H1 (cell line): ENCODE results near the gene CYP26A1. TPM values are rescaled to one million over a fixed set of nuclear protein-coding genes. Genes with fewer than 3 reads are reported as not detected.
A peak's percentile ranks its signal among the peaks of the same experiment; 100 is the strongest.

Experiments
- CTCF ChIA-PET: fragments of 300-600 bp; sonication (Branson Sonifier 250); formaldehyde crosslinking; loops from one replicate; lab custom pipeline; 2021; ENCODE audit not compliant: partially characterized antibody; lab: Charles Lee
- POLR2A ChIA-PET: fragments of 300-600 bp; sonication (Branson Sonifier 250); formaldehyde crosslinking; loops from one replicate; lab custom pipeline; 2021; ENCODE audit warnings: inconsistent platforms; ENCODE audit not compliant: partially characterized antibody; lab: Charles Lee
- DNase-seq, 2 experiments: peaks; one replicate each; pipeline versions ENCODE4 v3.0.0 to v3.0.0-alpha.2; 2010 to 2022; ENCODE audit warnings: low spot score in 2 of 2, low read depth in 1 of 2, mixed read lengths in 1 of 2
- FAIRE-seq: peaks from 2 replicates; lab custom pipeline; 2011; peaks lifted over from hg19 to GRCh38; lab: Jason Lieb, UNC
- H2AFZ ChIP-seq: 2 replicates; pipeline ENCODE4 v1.8.1; 2012; ENCODE audit warnings: low read length, inconsistent platforms
- H2AK5ac ChIP-seq: 2 replicates; pipeline ENCODE4 v1.6.1; 2013; ENCODE audit warnings: low read depth, low read length
- H2BK120ac ChIP-seq: replicated peaks from 2 replicates; pipeline ENCODE3; 2013; ENCODE audit warnings: low read depth, low read length, inconsistent platforms
- H2BK12ac ChIP-seq: 2 replicates; pipeline ENCODE4 v1.6.1; 2013; ENCODE audit warnings: low read depth, low read length
- H2BK15ac ChIP-seq: 2 replicates; pipeline ENCODE4 v1.6.1; 2013; ENCODE audit warnings: low read length
- H2BK20ac ChIP-seq: 2 replicates; pipeline ENCODE4 v1.6.1; 2013; ENCODE audit warnings: low read length
- H2BK5ac ChIP-seq: 2 replicates; pipeline ENCODE4 v1.6.1; 2013; ENCODE audit warnings: low read depth, low read length
- H3K14ac ChIP-seq: 2 replicates; pipeline ENCODE4 v1.6.1; 2013; ENCODE audit warnings: inconsistent platforms; ENCODE audit not compliant: insufficient read length
- H3K18ac ChIP-seq: 2 replicates; pipeline ENCODE4 v1.6.1; 2013; ENCODE audit warnings: low read length; ENCODE audit errors: extremely low read depth
- H3K23ac ChIP-seq: 2 replicates; pipeline ENCODE4 v1.6.1; 2013; ENCODE audit warnings: inconsistent platforms; ENCODE audit not compliant: insufficient read length
- H3K23me2 ChIP-seq: 2 replicates; pipeline ENCODE4 v1.6.1; 2013; ENCODE audit warnings: low read depth, low read length
- H3K27ac ChIP-seq: 2 replicates; pipeline ENCODE4 v1.6.1; 2011; ENCODE audit warnings: low read depth, low read length, inconsistent platforms
- H3K27me3 ChIP-seq, 4 experiments: replicated peaks in 1 of 4; 1 replicate in 1 of 4; 2 replicates in 3 of 4; pipeline versions ENCODE4 v1.6.1 to v1.8.1; 2011 to 2013; ENCODE audit warnings: low read length in 3 of 4, mild to moderate bottlenecking in 3 of 4, inconsistent platforms in 2 of 4, mixed read lengths in 2 of 4, moderate library complexity in 1 of 4; ENCODE audit not compliant: control insufficient read depth in 3 of 4, insufficient read depth in 3 of 4; ENCODE audit errors: extremely low read depth in 1 of 4
- H3K36me3 ChIP-seq, 4 experiments: 2 replicates each; pipeline versions ENCODE4 v1.6.1 to v1.8.1; 2011 to 2013; ENCODE audit warnings: mild to moderate bottlenecking in 4 of 4, low read length in 3 of 4, moderate library complexity in 2 of 4, control low read depth in 1 of 4, inconsistent platforms in 1 of 4; ENCODE audit not compliant: insufficient read depth in 4 of 4, control insufficient read depth in 2 of 4
- H3K4ac ChIP-seq: replicated peaks from 2 replicates; pipeline ENCODE3; 2013; ENCODE audit warnings: low read length, low read depth, mixed read lengths, inconsistent platforms; ENCODE audit not compliant: insufficient read length
- H3K4me1 ChIP-seq, 4 experiments: replicated peaks in 1 of 4; 1 replicate in 1 of 4; 2 replicates in 3 of 4; pipeline versions ENCODE4 v1.6.1 to v1.8.1; 2011 to 2013; ENCODE audit warnings: low read length in 3 of 4, inconsistent platforms in 2 of 4, mixed read lengths in 1 of 4; ENCODE audit not compliant: insufficient read depth in 4 of 4, control insufficient read depth in 3 of 4
- H3K4me2 ChIP-seq, 2 experiments: 2 replicates each; pipeline versions ENCODE4 v1.6.1 to v1.8.1; 2011 to 2013; ENCODE audit warnings: low read depth in 2 of 2, low read length in 2 of 2, control low read depth in 1 of 2, inconsistent platforms in 1 of 2, mild to moderate bottlenecking in 1 of 2; ENCODE audit not compliant: insufficient read depth in 1 of 2
- H3K4me3 ChIP-seq, 4 experiments: fragments of 200-600, 300-600 bp in 1 of 4; sonication (generic), shearing (Covaris generic), sonication (Bioruptor Twin) in 1 of 4; 2 replicates each; pipeline versions ENCODE4 v1.5.1 to v1.8.1; 2011 to 2016; ENCODE audit warnings: low read length in 4 of 4, low read depth in 3 of 4, control low read depth in 2 of 4, inconsistent platforms in 2 of 4, mild to moderate bottlenecking in 2 of 4, mixed read lengths in 1 of 4, moderate library complexity in 1 of 4; ENCODE audit not compliant: insufficient read depth in 2 of 4; ENCODE audit errors: extremely low read depth in 1 of 4
- H3K56ac ChIP-seq: replicated peaks from 2 replicates; pipeline ENCODE3; 2013; ENCODE audit warnings: low read depth, mild to moderate bottlenecking, mixed read lengths, low read length, inconsistent platforms; ENCODE audit not compliant: insufficient read length
- H3K79me1 ChIP-seq: 2 replicates; pipeline ENCODE4 v1.6.1; 2013; ENCODE audit warnings: low read depth, low read length, control low read depth
- H3K79me2 ChIP-seq, 2 experiments: 2 replicates each; pipeline versions ENCODE4 v1.6.1 to v1.8.1; 2012 to 2013; ENCODE audit warnings: low read length in 2 of 2, mild to moderate bottlenecking in 2 of 2, inconsistent platforms in 1 of 2; ENCODE audit not compliant: insufficient read depth in 2 of 2, control insufficient read depth in 1 of 2
- H3K9ac ChIP-seq, 4 experiments: replicated peaks in 1 of 4; 1 replicate in 1 of 4; 2 replicates in 3 of 4; pipeline versions ENCODE4 v1.6.1 to v1.8.1; 2011 to 2013; ENCODE audit warnings: low read depth in 3 of 4, low read length in 3 of 4, control low read depth in 2 of 4, mild to moderate bottlenecking in 2 of 4, moderate library complexity in 2 of 4, inconsistent platforms in 1 of 4; ENCODE audit errors: extremely low read depth in 1 of 4
- H3K9me3 ChIP-seq, 2 experiments: 2 replicates each; pipeline versions ENCODE4 v1.6.1 to v1.8.1; 2012 to 2013; ENCODE audit warnings: mild to moderate bottlenecking in 2 of 2, moderate library complexity in 2 of 2, control low read depth in 1 of 2, inconsistent platforms in 1 of 2, low read depth in 1 of 2, low read length in 1 of 2, mixed read lengths in 1 of 2; ENCODE audit not compliant: insufficient read depth in 2 of 2
- H4K20me1 ChIP-seq, 2 experiments: replicated peaks in 1 of 2; 2 replicates each; pipeline versions ENCODE3 to v1.8.1; 2011 to 2013; ENCODE audit warnings: inconsistent platforms in 2 of 2, low read length in 2 of 2, mild to moderate bottlenecking in 1 of 2; ENCODE audit not compliant: insufficient read depth in 2 of 2, control insufficient read depth in 1 of 2
- H4K5ac ChIP-seq: 2 replicates; pipeline ENCODE4 v1.6.1; 2013; ENCODE audit warnings: low read length, low read depth, mixed read lengths, inconsistent platforms; ENCODE audit not compliant: insufficient read length
- H4K8ac ChIP-seq: 2 replicates; pipeline ENCODE4 v1.8.0; 2013; ENCODE audit warnings: mild to moderate bottlenecking, moderate library complexity, low read length, inconsistent platforms; ENCODE audit not compliant: insufficient read depth; ENCODE audit errors: extremely low read depth
- H4K91ac ChIP-seq: replicated peaks from 2 replicates; pipeline ENCODE3; 2013; ENCODE audit warnings: low read length, mixed read lengths, inconsistent platforms; ENCODE audit not compliant: insufficient read length
- BCL11A ChIP-seq, 2 experiments: IDR thresholded peaks; one replicate each; pipeline ENCODE4 v1.6.1; 2011; ENCODE audit warnings: low read depth in 2 of 2, low read length in 2 of 2, mild to moderate bottlenecking in 2 of 2
- CBX5 ChIP-seq: fragments of 300-800, 300-1000 bp; sonication (generic); IDR thresholded peaks from 2 replicates; pipeline ENCODE4 v1.7.1; 2016; ENCODE audit warnings: antibody characterized with exemption, low read length, low read depth
- JUN ChIP-seq: IDR thresholded peaks from 2 replicates; pipeline ENCODE4 v1.6.1; 2011; ENCODE audit warnings: low read depth, mild to moderate bottlenecking, improper control_type of control experiment, low read length
- JUND ChIP-seq: IDR thresholded peaks from 2 replicates; pipeline ENCODE4 v1.6.1; 2011; ENCODE audit warnings: mild to moderate bottlenecking, improper control_type of control experiment, low read length
- KDM4A ChIP-seq: IDR thresholded peaks from one replicate; pipeline ENCODE4 v1.7.1; 2012; ENCODE audit warnings: low read depth, mild to moderate bottlenecking, moderate library complexity, low read length, inconsistent platforms; ENCODE audit not compliant: severe bottlenecking
- NANOG ChIP-seq: IDR thresholded peaks from 2 replicates; pipeline ENCODE4 v1.6.1; 2011; ENCODE audit warnings: low read length, low read depth, mild to moderate bottlenecking, inconsistent platforms; ENCODE audit not compliant: insufficient read depth, poor library complexity, severe bottlenecking
- SUZ12 ChIP-seq: fragments of 200-600 bp; sonication (generic); IDR thresholded peaks from 2 replicates; pipeline ENCODE4 v1.6.1; 2012; ENCODE audit warnings: mild to moderate bottlenecking, inconsistent platforms, low read length, moderate library complexity, mixed read lengths
- TEAD4 ChIP-seq: IDR thresholded peaks from 2 replicates; pipeline ENCODE4 v1.6.1; 2012; ENCODE audit warnings: low read depth, low read length, inconsistent platforms, mixed read lengths
- WGBS, 2 experiments: shearing (Covaris generic) in 1 of 2; methylation state at CpG; one replicate each; pipeline versions ENCODE4 v1.1.6 to v1.1.7; 2013 to 2015; ENCODE audit warnings: low lambda C conversion rate in 2 of 2, mixed read lengths in 2 of 2, inconsistent platforms in 1 of 2, low coverage in 1 of 2, missing lambda C conversion rate in 1 of 2; ENCODE audit not compliant: insufficient replicate concordance in 2 of 2, insufficient coverage in 1 of 2, insufficient read length in 1 of 2; ENCODE audit errors: extremely low coverage in 1 of 2, missing lambda C conversion rate in 1 of 2; 5-methylcytosine and 5-hydroxymethylcytosine counted together
- polyA plus RNA-seq, 7 experiments: library from polyadenylated mRNA; depleted of rRNA in 3 of 7; stranded (reverse) in 5 of 7; unstranded in 2 of 7; fragments of >200 nt in 5 of 7; fragments of 200-250 nt in 2 of 7; gene quantifications; 1 replicate in 5 of 7; 2 replicates in 1 of 7; 4 replicates in 1 of 7; pipeline versions ENCODE4 v1.2.1 to v1.2.3, GENCODE V29; 2011 to 2013; ENCODE audit warnings: missing spikeins in 2 of 7, mixed read lengths in 2 of 7
- total RNA-seq: library from RNA; stranded (reverse); fragmentation: NEBNext Ultra II Directional; extraction: Animal tissue kit (Norgen Biotek cat#: 25700); gene quantifications from 2 replicates; pipeline ENCODE4 v1.2.1, GENCODE V29; 2021

CYP26A1 gene
- total and polyA plus RNA-seq, 2 of the 8 experiments (the other 6 are each of a cell fraction or from before 2014, with no cell fraction given) = 5.0 to 9.1 TPM

- Histone ChIP-seq H2BK20ac (no peak overlapping the region), H2BK15ac (no peak overlapping the region), H3K27me3 (peaks cover 96 to 100% (median 98%) of the 10 kb centered on the region in 4 experiments), H3K4me1 (peaks cover 3 to 35% (median 27%) of the 10 kb centered on the region in 4 experiments), H4K91ac (no peak overlapping the region), H3K23me2 (peaks cover 15% of the 10 kb centered on the region; the same call in 1 of the 2 replicates), H4K20me1 (peaks cover 9 to 31% of the 10 kb centered on the region in 2 experiments), H3K9me3 (no peaks in the 10 kb centered on the region; a peak in 1 of 4 replicates), H2AK5ac (no peak overlapping the region), H3K36me3 (peaks cover 0 to 20% (median 1%) of the 10 kb centered on the region in 4 experiments; a peak in 1 of 8 replicates), H2AFZ (no peak overlapping the region), H3K79me1 (no peaks in the 10 kb centered on the region), H4K5ac (no peak overlapping the region), H3K18ac (peak overlapping the region; percentile 66; the same call in 1 of the 2 replicates), H2BK120ac (no peak overlapping the region), H3K79me2 (no peaks in the 10 kb centered on the region), H3K4me3 (peak overlapping the region; percentile 22 to 59 (median 33)), H3K9ac (no peak overlapping the region), H3K23ac (no peak overlapping the region), H3K4ac (no peak overlapping the region), H4K8ac (peak overlapping the region; percentile 74), H3K56ac (no peak overlapping the region), H3K14ac (no peak overlapping the region), H2BK12ac (peak overlapping the region; percentile 76; the same call in 1 of the 2 replicates), H2BK5ac (no peak overlapping the region), H3K27ac (no peak overlapping the region), H3K4me2 (peak overlapping the region; percentile 75 to 89)
- DNase-seq (no peak), FAIRE-seq (no peak)
- 23% methylated on average over 19 of the region's 43 CpGs; no CpG with 5 or more reads in 1 of the 2 experiments for WGBS, 2 experiments
- ChIA-PET POLR2A (interaction anchor here (1.2 to 5.7 kb wide), 2 partner anchors 9 to 11 kb away, joined by 3 to 26 read pairs; partner anchors contain the start of gene CYP26A1), CTCF (interaction anchor here (0.6 to 14.8 kb wide), 16 partner anchors 10 to 295 kb away, joined by 3 to 147 read pairs (median 6); partner anchors contain the start of gene CYP26A1)
- TF ChIP-seq CBX5 = no peak
- TF ChIP-seq BCL11A (IDR thresholded peaks at IDR 0.05; ENCODE audit: low read depth in 2 of 2, low read length in 2 of 2) = no peak
- no peak for TF ChIP-seq TEAD4
- peak; percentile 79 for TF ChIP-seq KDM4A
- TF ChIP-seq NANOG = no peak
- no peak for TF ChIP-seq JUND
- TF ChIP-seq JUN = no peak
- TF ChIP-seq SUZ12 = peak; percentile 90
Measured at GRCh38 chr10:93063144-93063976, 10.3 kb upstream of the CYP26A1 start.
